LNCAP (cell line): ENCODE measurements around the gene VAMP8.

ENCODE experiments used
- TF ChIP-seq, protein P1 (sequence below): fragments of 450-650 bp; IDR thresholded peaks from 2 replicates; pipeline ENCODE4 v1.5.1; 2017; ENCODE audit warnings: mild to moderate bottlenecking

VAMP8 gene

DNA sequence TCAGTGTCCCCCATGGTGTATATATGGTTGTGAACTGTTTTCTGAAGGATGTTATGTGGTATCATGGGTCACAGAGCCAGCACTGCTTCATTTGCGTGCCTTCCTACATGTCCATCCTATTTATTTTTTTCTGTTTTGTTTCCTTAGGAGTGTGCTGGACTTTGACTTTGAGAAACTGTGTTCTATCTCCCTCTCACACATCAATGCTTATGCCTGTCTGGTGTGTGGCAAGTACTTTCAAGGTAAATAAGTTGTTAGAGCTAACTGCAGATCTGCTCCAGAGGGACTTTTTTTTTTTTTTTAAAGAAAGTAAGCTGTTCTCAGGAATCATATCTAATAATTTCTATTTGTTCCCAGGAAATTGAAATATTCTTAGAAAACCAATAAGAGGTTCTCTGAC lies 44.0 kb downstream of the VAMP8 start:
- TF ChIP-seq, protein P1, sequence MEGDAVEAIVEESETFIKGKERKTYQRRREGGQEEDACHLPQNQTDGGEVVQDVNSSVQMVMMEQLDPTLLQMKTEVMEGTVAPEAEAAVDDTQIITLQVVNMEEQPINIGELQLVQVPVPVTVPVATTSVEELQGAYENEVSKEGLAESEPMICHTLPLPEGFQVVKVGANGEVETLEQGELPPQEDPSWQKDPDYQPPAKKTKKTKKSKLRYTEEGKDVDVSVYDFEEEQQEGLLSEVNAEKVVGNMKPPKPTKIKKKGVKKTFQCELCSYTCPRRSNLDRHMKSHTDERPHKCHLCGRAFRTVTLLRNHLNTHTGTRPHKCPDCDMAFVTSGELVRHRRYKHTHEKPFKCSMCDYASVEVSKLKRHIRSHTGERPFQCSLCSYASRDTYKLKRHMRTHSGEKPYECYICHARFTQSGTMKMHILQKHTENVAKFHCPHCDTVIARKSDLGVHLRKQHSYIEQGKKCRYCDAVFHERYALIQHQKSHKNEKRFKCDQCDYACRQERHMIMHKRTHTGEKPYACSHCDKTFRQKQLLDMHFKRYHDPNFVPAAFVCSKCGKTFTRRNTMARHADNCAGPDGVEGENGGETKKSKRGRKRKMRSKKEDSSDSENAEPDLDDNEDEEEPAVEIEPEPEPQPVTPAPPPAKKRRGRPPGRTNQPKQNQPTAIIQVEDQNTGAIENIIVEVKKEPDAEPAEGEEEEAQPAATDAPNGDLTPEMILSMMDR = no peak

- TF ChIP-seq, protein P1 = no peak
These were observed 46.6 kb downstream of the VAMP8 start for GRCh38 chr2:85623991-85624390.

- TF ChIP-seq, protein P1 = no peak
These were observed 51.3 kb downstream of the VAMP8 start for GRCh38 chr2:85628658-85629057.

GRCh38 chr2:85631316-85631715 lies 53.9 kb downstream of the VAMP8 start:
- TF ChIP-seq, protein P1 = no peak
